Stimulated activated naive CD4-positive, alpha-beta T cell treated with Interleukin-2 at 50 U/mL for 16 hours (primary cell): Measurements from ENCODE around the gene CD14.
"Not testable (repeated sequence)": the region's sequence is repeated elsewhere in the genome, so short reads cannot be mapped to it uniquely, and the experiment has no call there.

Experiments
- DNase-seq: peaks from one replicate; lab custom pipeline; 2025; lab: John Stamatoyannopoulos, UW

Gene CD14

GRCh38 chr5:140596321-140596741 is 36.6 kb downstream of the CD14 start:
- DNase-seq = no peak

- no peak for DNase-seq
Measured at GRCh38 chr5:140595538-140596300, 37.3 kb downstream of the CD14 start.

- no peak for DNase-seq
Measured at GRCh38 chr5:140594169-140594568, 38.8 kb downstream of the CD14 start.

GRCh38 chr5:140593070-140593469 is 39.9 kb downstream of the CD14 start:
- not testable (repeated sequence) for DNase-seq

- no peak for DNase-seq
Measured at GRCh38 chr5:140591747-140592372, 41.1 kb downstream of the CD14 start.

- DNase-seq = no peak
Measured at GRCh38 chr5:140590861-140591260, 42.1 kb downstream of the CD14 start.

- no peak for DNase-seq
Measured at GRCh38 chr5:140588311-140589070, 44.5 kb downstream of the CD14 start.

GRCh38 chr5:140587495-140587894 is 45.5 kb downstream of the CD14 start:
- no peak for DNase-seq
